SU-DHL-6 (cell line): ENCODE results near the gene GPR107.

Experiments used
- CTCF ChIP-seq: fragments of 200-600 bp; sonication (generic); IDR thresholded peaks from one replicate; pipeline ENCODE4 v1.5.1; 2017; ENCODE audit warnings: antibody characterized with exemption, mild to moderate bottlenecking, low read length, moderate library complexity; ENCODE audit not compliant: insufficient read depth, poor library complexity, severe bottlenecking
- EZH2phosphoT487 ChIP-seq: fragments of 200-600 bp; sonication (generic), shearing (Covaris generic); conservative IDR thresholded peaks from 2 replicates; pipeline ENCODE4 v1.6.1; 2018; ENCODE audit warnings: mild to moderate bottlenecking, antibody characterized with exemption, low read length, moderate library complexity, mixed read lengths

GRCh38 chr9:130050462-130050861 is 3.2 kb upstream of the GPR107 start:
- no peak for TF ChIP-seq CTCF
- TF ChIP-seq EZH2phosphoT487 = no peak
